ENCODE data around the gene COL25A1. TPM values are rescaled to one million over a fixed set of nuclear protein-coding genes. Genes with fewer than 3 reads are reported as not detected.

The COL25A1 gene
- total and polyA plus RNA-seq, 11 donors: 0.19 to 1.8 (median 0.50) TPM

GRCh38 chr4:109043286-109043685, 259.2 kb downstream of the COL25A1 start:
- Histone ChIP-seq H3K27ac (no peak overlapping the region), H3K4me1 (peaks cover 0 to 13% (median 0%) of the 10 kb centered on the region in 12 donors), H3K36me3 (no peaks in the 10 kb centered on the region), H3K27me3 (no peaks in the 10 kb centered on the region), H3K4me3 (no peak overlapping the region), H3K9me3 (peaks cover 0 to 7% (median 0%) of the 10 kb centered on the region in 12 donors)
- DNase-seq (no peak), ATAC-seq (no peak)
- WGBS, 4 donors: 48 to 65% (median 59%) methylated on average over 3 of the region's 3 CpGs
- intact Hi-C loops (cut with DNase I): no loop called here
- TF ChIP-seq CTCF (IDR thresholded peaks at IDR 0.05): no peak
- no peak for TF ChIP-seq POLR2A (IDR thresholded peaks at IDR 0.05)

GRCh38 chr4:109041463-109042360, 260.7 kb downstream of the COL25A1 start:
- DNase-seq: no peak
- intact Hi-C loops (cut with DNase I): no loop called here
- no peak for TF ChIP-seq CTCF (IDR thresholded peaks at IDR 0.05)
- Histone ChIP-seq H3K4me3 (no peak overlapping the region), H3K4me1 (peaks cover 0 to 8% (median 0%) of the 10 kb centered on the region in 12 donors), H3K9me3 (peaks cover 0 to 7% (median 0%) of the 10 kb centered on the region in 12 donors), H3K27ac (no peak overlapping the region), H3K36me3 (no peaks in the 10 kb centered on the region), H3K27me3 (no peaks in the 10 kb centered on the region)
- no peak for ATAC-seq
- 78 to 88% (median 81%) methylated on average over 3 of the region's 3 CpGs for WGBS, 4 donors

- DNase-seq: no peak
- intact Hi-C loops (cut with DNase I): no loop called here
- H3K4me1 ChIP-seq: no peaks in the 10 kb centered on the region
- H3K27ac ChIP-seq: no peak overlapping the region
- H3K4me3 ChIP-seq: no peak overlapping the region
- no peaks in the 10 kb centered on the region for H3K36me3 ChIP-seq
- TF ChIP-seq POLR2A (IDR thresholded peaks at IDR 0.05): no peak
- no peak for TF ChIP-seq CTCF (IDR thresholded peaks at IDR 0.05)
- H3K27me3 ChIP-seq: no peaks in the 10 kb centered on the region
- peaks cover 0 to 7% (median 0%) of the 10 kb centered on the region in 12 donors for H3K9me3 ChIP-seq
- ATAC-seq: no peak
- 89 to 93% (median 91%) methylated on average over 5 of the region's 5 CpGs for WGBS, 4 donors
These were observed 262.0 kb downstream of the COL25A1 start for GRCh38 chr4:109040441-109040840.

- no peak overlapping the region for H3K27ac ChIP-seq
- intact Hi-C loops (cut with DNase I): no loop called here
- DNase-seq: no peak
- no peak overlapping the region for H3K4me3 ChIP-seq
- no peaks in the 10 kb centered on the region for H3K4me1 ChIP-seq
- no peaks in the 10 kb centered on the region for H3K27me3 ChIP-seq
- no peaks in the 10 kb centered on the region for H3K36me3 ChIP-seq
- no peak for TF ChIP-seq POLR2A (IDR thresholded peaks at IDR 0.05)
- no peak for ATAC-seq
- WGBS, 4 donors: 67 to 80% (median 77%) methylated on average over 2 of the region's 2 CpGs
- H3K9me3 ChIP-seq: peaks cover 0 to 4% (median 0%) of the 10 kb centered on the region in 12 donors
These were observed 265.4 kb downstream of the COL25A1 start for GRCh38 chr4:109037026-109037425.

Data from heart left ventricle (tissue), 16 donors.